NCI-H2171 treated with DMSO at 0.1 percent for 48 hours (cell line): ENCODE data around the gene ASMTL.
"Not testable (repeated sequence)": the region's sequence is repeated elsewhere in the genome, so short reads cannot be mapped to it uniquely, and the experiment has no call there.

Source experiments
- DNase-seq: peaks from one replicate; lab custom pipeline; 2025; lab: John Stamatoyannopoulos, UW

Gene ASMTL

DNA sequence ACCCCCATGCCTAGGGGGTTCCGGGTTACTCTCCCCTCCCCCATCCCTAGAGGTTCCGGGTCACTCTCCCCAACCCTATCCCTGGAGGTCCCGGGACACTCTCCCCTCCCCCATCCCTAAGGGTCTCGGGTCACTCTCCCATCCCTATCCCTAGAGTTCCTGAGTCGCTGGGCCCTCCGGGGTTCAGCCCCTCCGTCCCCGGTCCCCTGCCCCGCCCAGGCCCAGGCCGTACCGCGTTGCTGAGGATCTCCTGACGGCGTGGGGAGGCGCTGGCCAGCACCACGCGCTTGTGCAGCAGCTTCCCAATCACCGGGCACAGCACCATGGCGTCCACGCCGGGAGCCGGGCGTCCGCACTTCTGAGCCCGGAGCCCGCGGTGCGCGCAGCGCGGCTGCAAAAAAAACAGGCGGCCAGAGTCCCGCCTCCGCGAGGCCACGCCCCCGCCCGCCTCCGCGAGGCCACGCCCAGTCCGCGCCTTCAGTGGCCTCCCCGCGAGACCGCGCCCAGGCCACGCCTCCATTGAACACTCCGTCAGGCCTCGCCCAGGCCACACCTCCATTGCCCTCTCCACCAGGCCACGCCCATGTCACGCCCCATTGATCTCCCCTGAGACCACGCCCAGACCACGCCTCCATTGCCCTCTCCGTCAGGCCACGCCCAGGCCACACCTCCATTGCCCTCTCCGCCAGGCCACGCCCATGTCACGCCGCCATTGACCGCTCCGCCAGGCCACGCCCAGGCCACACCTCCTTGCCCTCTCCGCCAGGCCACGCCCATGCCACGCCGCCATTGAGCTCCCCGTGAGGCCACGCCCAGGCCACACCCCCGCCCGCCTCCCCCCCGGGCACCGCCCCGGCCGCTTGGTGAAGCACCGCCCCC, at the start of gene ASMTL:
Gene ASMTL, minus strand, starts transcription at position 394 of the 879 bp plus-strand sequence. Its CDS starts 69 bp downstream, at position 325.
- DNase-seq, result no peak

GRCh38 chrX:1502241-1502640, 49.5 kb upstream of the ASMTL start:
- DNase-seq, result no peak

DNA sequence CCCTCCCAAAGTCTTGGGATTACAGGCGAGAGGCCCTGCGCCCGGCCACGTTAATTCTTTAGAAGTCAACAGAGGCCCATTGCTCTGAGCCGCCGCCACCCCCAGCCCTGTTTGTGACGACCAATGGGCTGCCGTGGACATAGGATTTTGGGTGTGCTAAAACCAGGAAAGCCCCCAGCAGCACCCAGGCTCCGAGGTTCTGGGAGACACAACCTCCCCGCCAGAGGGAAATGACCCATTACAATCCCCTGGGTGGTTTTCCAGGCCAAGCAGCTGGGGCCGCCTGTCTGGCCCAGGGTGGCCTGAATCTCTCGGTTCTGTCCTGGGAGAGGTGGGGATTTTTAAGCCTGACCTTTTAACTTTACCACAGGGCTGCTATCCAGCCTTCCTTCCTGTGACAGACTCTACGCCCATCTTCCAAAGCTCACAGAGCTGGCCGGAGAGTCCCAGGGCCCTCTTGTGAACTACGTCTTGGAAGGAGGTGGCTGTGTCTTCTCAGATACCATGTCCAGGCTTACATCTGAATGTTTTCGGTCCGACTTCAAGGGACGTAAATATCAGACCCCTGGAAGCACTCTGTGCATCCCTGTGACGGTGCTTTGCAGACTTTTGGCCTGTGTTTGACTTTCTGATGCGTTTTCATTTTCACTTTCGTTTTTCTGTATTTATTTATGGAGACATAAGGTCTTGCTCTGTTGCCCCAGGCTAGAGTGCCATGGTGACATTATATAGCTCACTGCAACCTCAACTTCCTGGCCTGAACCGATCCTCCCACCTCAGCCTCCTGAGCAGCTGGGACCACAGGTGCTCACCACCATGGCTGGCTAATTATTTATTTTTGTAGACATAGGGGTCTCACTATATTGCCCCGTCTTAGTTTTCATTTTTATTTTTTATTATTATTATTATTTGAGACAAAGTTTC, 48.3 kb upstream of the ASMTL start:
- DNase-seq, result no peak

DNA sequence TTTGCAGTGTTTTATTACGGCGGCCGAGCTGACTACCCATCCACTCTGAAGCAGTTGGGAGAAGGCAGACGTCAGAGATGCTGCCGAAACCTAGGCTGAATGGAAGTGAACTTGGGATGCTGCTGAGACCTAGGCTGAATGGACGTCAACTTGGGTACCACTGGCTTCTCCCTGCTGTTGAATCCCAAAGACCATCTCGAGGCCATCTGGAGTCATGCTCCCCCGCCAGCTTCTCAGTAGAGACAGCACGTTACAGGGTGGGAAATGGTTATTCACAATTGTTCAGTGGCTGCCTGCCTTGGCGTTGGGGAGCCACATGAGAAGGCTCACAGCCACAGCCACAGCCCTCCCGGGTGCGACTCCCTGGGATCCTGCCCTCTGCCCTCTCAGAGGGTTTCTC, 43.4 kb upstream of the ASMTL start:
- DNase-seq, result no peak

- DNase-seq, result no peak
These were observed 41.3 kb upstream of the ASMTL start for GRCh38 chrX:1493877-1494510.

DNA sequence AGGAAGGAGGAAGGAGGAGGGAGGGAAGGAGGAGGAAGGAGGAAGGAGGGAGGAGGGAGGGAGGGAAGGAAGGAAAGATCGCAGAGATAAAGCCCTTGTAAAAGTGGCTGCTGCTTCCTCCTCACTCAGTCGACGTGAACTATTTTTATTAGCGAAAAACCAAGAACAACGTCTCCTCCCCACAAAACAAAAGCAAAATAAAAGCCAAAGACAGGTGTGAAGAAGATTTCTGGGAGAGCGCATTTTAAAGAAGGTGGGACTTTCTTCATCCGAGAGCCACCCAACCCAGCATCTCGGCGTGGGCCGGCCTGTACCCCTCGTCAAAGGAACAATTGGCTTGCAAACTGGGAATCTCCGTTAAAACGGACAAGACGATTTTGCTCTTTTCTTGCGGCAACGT, 40.7 kb upstream of the ASMTL start:
- DNase-seq, result no peak

GRCh38 chrX:1492421-1493012, 39.8 kb upstream of the ASMTL start:
- DNase-seq, result no peak

GRCh38 chrX:1491851-1492349, 39.2 kb upstream of the ASMTL start:
- no peak for DNase-seq

- DNase-seq, result not testable (repeated sequence)
These were observed 38.5 kb upstream of the ASMTL start for GRCh38 chrX:1491248-1491647.

GRCh38 chrX:1490723-1491122, 38.0 kb upstream of the ASMTL start:
- not testable (repeated sequence) for DNase-seq

- DNase-seq, result not testable (repeated sequence)
These were observed 36.6 kb upstream of the ASMTL start for GRCh38 chrX:1489354-1489753.

- no peak for DNase-seq
These were observed 36.0 kb upstream of the ASMTL start for GRCh38 chrX:1488745-1489144.

- no peak for DNase-seq
These were observed 35.4 kb upstream of the ASMTL start for GRCh38 chrX:1488141-1488540.

DNA sequence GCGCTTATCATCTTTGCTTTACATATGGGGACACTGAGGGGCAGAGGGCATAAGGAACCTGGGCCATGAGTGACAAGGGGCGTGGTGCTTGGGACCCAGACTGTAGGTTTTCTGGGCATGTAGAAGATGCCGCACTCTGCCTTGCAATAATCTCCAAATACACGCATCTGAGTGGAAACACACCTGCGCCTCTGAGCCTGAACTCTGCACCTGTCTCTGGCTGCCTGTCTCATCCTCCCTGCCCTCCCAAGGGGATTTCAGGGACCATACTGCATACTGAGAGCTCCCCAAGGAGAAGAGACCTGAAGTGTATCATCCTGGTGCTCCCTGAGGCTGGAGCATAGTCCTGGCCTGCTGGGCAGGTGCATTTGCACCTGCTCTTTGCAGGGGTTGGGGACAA, 34.7 kb upstream of the ASMTL start:
- no peak for DNase-seq

DNA sequence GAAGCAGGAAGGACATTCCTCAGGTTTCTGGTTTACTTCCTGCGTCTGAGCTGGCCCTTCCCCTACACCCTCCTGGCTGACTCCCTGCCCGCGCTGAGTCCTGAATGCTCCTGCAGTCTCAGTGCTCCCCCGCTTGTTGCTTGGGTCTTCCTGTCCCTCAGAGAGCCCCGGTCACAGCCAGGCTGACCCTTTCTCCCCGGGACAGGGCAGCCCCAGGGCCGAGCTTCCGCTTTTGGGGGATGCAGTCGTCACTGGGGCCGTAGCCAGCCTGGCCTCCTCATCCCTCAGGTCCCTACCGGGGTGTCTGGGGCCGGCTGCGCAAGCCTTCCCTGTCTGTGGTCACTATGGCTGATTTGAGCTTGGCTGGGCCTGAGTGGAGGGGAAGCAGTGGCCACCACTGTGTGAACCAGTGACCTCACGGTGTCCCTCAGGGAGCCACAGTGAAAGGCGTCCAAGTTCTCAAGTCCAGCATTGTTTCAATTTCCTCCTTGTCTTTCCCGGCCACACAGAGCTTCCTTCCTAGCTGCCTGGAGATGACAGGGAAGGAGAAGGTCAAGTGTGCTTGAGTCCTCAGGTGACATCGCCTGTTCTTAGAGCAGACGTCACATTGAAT, 34.1 kb upstream of the ASMTL start:
- DNase-seq, result no peak

DNA sequence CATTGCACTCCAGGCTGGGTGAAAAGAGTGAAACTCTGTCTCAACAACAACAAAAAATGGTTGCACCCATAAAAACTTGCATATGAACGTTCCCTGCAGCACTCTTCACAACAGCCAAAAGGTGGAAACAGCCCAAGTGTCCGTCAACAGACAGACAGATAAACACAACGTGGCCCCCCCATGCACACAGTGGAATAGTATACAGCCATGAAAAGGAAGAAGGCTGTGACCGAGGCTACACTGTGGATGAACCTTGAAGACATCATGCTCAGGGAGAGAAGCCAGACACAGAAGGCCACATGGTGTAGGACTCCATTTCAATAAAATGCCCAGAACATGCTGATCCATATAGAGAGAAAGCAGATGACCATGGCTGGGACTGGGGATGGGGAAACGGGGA, 33.5 kb upstream of the ASMTL start:
- no peak for DNase-seq

- DNase-seq, result no peak
These were observed 32.3 kb upstream of the ASMTL start for GRCh38 chrX:1485033-1485432.

DNA sequence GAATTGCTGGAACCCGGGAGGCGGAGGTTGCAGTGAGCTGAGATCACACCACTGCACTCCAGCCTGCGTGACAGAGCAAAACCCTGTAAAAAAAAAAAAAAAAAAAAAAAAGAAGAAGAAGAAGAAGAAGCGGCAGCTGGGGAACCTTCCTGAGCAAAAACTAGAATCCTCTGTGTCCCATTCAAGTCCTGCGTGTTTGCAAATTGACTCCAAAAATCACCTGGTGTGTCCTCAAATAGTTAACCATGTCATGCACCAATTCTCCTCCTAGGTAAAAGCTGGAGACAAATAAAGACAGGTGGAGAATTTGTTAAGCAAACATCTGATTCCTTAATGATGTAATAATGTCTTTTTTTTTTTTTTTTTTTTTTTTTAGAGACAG, 31.9 kb upstream of the ASMTL start:
- no peak for DNase-seq

DNA sequence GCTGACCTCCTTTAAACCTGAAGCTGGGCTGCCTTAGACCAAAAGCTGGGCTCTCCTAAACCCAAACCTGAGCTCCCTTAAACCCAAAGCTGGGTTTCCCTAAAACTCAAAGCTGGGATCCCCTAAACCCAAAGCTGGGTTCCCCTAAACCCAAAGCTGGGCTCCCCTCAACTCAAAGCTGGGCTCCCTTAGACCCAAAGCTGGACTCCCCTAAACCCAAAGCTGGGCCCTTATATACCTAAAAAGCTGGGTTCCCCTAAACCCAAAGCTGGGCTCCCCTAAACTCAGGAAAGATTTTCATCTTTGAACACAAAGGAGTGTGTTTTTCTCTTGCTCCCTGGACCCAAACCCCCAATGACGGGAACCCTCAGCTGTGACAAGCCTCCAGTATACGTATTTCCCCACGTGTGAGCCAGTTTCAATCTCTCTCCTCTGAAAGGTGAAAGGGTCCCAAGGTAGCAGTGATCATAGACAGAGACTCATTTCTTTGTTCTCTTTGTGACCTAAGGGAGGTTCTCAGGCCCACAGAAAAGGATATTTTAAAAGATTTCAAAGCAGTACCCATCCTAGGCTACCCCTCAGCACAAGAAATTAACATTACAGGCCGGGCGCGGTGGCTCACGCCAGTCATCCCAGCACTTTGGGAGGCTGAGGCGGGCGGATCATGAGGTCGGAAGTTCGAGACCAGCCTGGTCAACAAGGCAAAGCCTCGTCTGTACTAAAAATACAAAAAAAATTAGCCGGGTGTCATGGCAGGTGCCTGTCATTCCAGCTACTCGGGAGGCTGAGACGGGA, 31.3 kb upstream of the ASMTL start:
- DNase-seq, result no peak

- not testable (repeated sequence) for DNase-seq
These were observed 29.8 kb upstream of the ASMTL start for GRCh38 chrX:1482530-1482928.
